Measurements from ENCODE around the gene PNPLA1.
A peak's percentile ranks its signal among the peaks of the same experiment; 100 is the strongest.

The PNPLA1 gene

GRCh38 chr6:36285797-36286196, 15.9 kb downstream of the PNPLA1 start:
- no peak for DNase-seq

GRCh38 chr6:36286858-36287257, 17.0 kb downstream of the PNPLA1 start:
- DNase-seq, result no peak

- DNase-seq, result no peak
Measured at GRCh38 chr6:36289281-36289878, 19.5 kb downstream of the PNPLA1 start.

- DNase-seq, result no peak
Measured at GRCh38 chr6:36290668-36291620, 21.1 kb downstream of the PNPLA1 start.

- DNase-seq, result no peak
Measured at GRCh38 chr6:36292170-36292569, 22.3 kb downstream of the PNPLA1 start.

GRCh38 chr6:36296240-36296639, 26.4 kb downstream of the PNPLA1 start:
- DNase-seq, result no peak

- DNase-seq, result no peak
Measured at GRCh38 chr6:36297051-36297450, 27.2 kb downstream of the PNPLA1 start.

GRCh38 chr6:36297511-36297910, 27.7 kb downstream of the PNPLA1 start:
- DNase-seq, result no peak

GRCh38 chr6:36298027-36298426, 28.2 kb downstream of the PNPLA1 start:
- no peak for DNase-seq

GRCh38 chr6:36301085-36301658, 31.3 kb downstream of the PNPLA1 start:
- no peak for DNase-seq

GRCh38 chr6:36301781-36302180, 31.9 kb downstream of the PNPLA1 start:
- no peak for DNase-seq

GRCh38 chr6:36302227-36302976, 32.5 kb downstream of the PNPLA1 start:
- peak; percentile 94 for DNase-seq

GRCh38 chr6:36305885-36306284, 36.0 kb downstream of the PNPLA1 start:
- DNase-seq, result no peak

GRCh38 chr6:36306375-36306774, 36.5 kb downstream of the PNPLA1 start:
- no peak for DNase-seq

GRCh38 chr6:36308514-36308913, 38.7 kb downstream of the PNPLA1 start:
- no peak for DNase-seq

- no peak for DNase-seq
Measured at GRCh38 chr6:36309203-36309602, 39.3 kb downstream of the PNPLA1 start.

GRCh38 chr6:36309900-36310299, 40.0 kb downstream of the PNPLA1 start:
- DNase-seq, result no peak

- no peak for DNase-seq
Measured at GRCh38 chr6:36312854-36313648, 43.2 kb downstream of the PNPLA1 start.

- no peak for DNase-seq
Measured at GRCh38 chr6:36313649-36313936, 43.7 kb downstream of the PNPLA1 start.

- DNase-seq, result no peak
Measured at GRCh38 chr6:36314221-36315014, 44.6 kb downstream of the PNPLA1 start.

- DNase-seq, result no peak
Measured at GRCh38 chr6:36315921-36316320, 46.1 kb downstream of the PNPLA1 start.

GRCh38 chr6:36317623-36318022, 47.8 kb downstream of the PNPLA1 start:
- no peak for DNase-seq

Data from activated CD4-positive, alpha-beta T cell treated with anti-CD3 and anti-CD28 coated beads, Interleukin-10, Interleukin-2, amounts not matched to agents 100 ng/mL and 50 ng/mL, durations not matched to agents 16 hours and 8 hours (primary cell).